Measurements from ENCODE around the gene MAGEA6. TPM values are rescaled to one million over a fixed set of nuclear protein-coding genes. Genes with fewer than 3 reads are reported as not detected.
A peak's percentile ranks its signal among the peaks of the same experiment; 100 is the strongest.
"Not testable (repeated sequence)": the region's sequence is repeated elsewhere in the genome, so short reads cannot be mapped to it uniquely, and the experiment has no call there.

The MAGEA6 gene
- total and polyA plus RNA-seq, 9 of the 15 experiments (the other 6 are each of a cell fraction or from before 2014, with no cell fraction given), result 15.4 to 132 (median 95.5) TPM

DNA sequence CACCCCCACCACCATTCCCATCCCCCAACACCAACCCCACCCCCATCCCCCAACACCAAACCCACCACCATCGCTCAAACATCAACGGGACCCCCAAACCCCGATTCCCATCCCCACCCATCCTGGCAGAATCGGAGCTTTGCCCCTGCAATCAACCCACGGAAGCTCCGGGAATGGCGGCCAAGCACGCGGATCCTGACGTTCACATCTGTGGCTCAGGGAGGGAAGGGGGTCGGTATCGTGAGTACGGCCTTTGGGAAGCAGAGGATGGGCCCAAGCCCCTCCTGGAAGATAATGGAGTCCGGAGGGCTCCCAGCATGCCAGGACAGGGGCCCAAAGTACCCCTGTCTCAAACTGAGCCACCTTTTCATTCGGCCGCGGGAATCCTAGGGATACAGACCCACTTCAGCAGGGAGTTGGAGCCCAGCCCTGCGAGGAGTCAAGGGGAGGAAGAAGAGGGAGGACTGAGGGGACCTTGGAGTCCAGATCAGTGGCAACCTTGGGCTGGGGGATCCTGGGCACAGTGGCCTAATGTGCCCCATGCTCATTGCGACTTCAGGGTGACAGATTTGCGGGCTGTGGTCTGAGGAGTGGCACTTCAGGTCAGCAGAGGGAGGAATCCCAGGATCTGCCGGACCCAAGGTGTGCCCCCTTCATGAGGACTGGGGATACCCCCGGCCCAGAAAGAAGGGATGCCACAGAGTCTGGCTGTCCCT lies 35.2 kb downstream of the MAGEA6 start:
- H3K4me1 ChIP-seq (replicated peaks in 1 of 2; ENCODE audit: control insufficient read depth in 2 of 2, insufficient read depth in 2 of 2, low read length in 2 of 2); H2AFZ ChIP-seq (ENCODE audit: low read depth, low read length); H3K9me3 ChIP-seq (replicated peaks; ENCODE audit: control insufficient read depth, insufficient read depth, low read depth, low read length); POLR2A ChIA-PET; CTCF ChIA-PET (ENCODE audit: low intra/inter-chr PET ratio); ATAC-seq; FAIRE-seq; H4K20me1 ChIP-seq (replicated peaks; ENCODE audit: control insufficient read depth, insufficient read depth, low read length); H3K9me1 ChIP-seq (ENCODE audit: control insufficient read depth, insufficient read depth, low read length); H3K27me3 ChIP-seq (ENCODE audit: control insufficient read depth in 2 of 2, insufficient read depth in 2 of 2, low read length in 2 of 2); in situ Hi-C loops (cut with MboI); intact Hi-C loops (cut with micrococcal nuclease): not testable (repeated sequence)
- Histone ChIP-seq H3K4me2 (ENCODE audit: insufficient read depth, low read length) (peak overlapping the region; percentile 80), H3K9ac (ENCODE audit: insufficient read depth in 1 of 2, low read depth in 2 of 2, low read length in 2 of 2) (peak overlapping the region; percentile 89 to 95), H3K79me2 (ENCODE audit: control insufficient read depth, insufficient read depth, low read length) (peaks cover 48% of the 10 kb centered on the region), H3K36me3 (ENCODE audit: control insufficient read depth, insufficient read depth, low read length) (peaks cover 30% of the 10 kb centered on the region), H3K4me3 (peak overlapping the region; percentile 77), H3K27ac (ENCODE audit: extremely low read depth, low read depth, low read length) (peak overlapping the region; percentile 79)
- TF ChIP-seq ZFX (CRISPR knock-in tag; IDR thresholded peaks at IDR 0.05) (peak; percentile 17; the same call in 1 of the 2 replicates), YY1 (IDR thresholded peaks at IDR 0.05; ENCODE audit: borderline replicate concordance in 1 of 3, control insufficient read depth in 1 of 3, extremely low read depth in 1 of 3, insufficient read depth in 3 of 3, insufficient read length in 1 of 3, insufficient replicate concordance in 2 of 3, low read depth in 1 of 3, low read length in 2 of 3) (peak in 1 of 3 experiments; percentile 21), RBFOX2 (IDR thresholded peaks at IDR 0.05; ENCODE audit: low read depth, low read length) (peak; percentile 67), POLR2G (IDR thresholded peaks at IDR 0.05; ENCODE audit: low read depth, low read length) (peak; percentile 50; the same call in 1 of the 2 replicates)
- peak in 2 of 4 experiments; percentile 16 to 28 for DNase-seq (ENCODE audit: extremely low read depth in 1 of 4, low spot score in 3 of 4)
- BruUV-seq (replicated peaks), result TSS peak; percentile 61
- 0% methylated on average over 8 of the region's 22 CpGs for WGBS (ENCODE audit: insufficient coverage, low coverage, missing lambda C conversion rate)

Measured in K562 (cell line).